CD8-positive, alpha-beta memory T cell (primary cell): ENCODE results near the gene MBD4. TPM values are rescaled to one million over a fixed set of nuclear protein-coding genes. Genes with fewer than 3 reads are reported as not detected.

ENCODE experiments used
- CTCF ChIA-PET: fragments of 350-600 bp; sonication (Branson Sonifier 250); formaldehyde crosslinking; loops from one replicate; lab custom pipeline; 2021; ENCODE audit warnings: antibody characterized with exemption; lab: Charles Lee
- POLR2A ChIA-PET: fragments of 350-600 bp; sonication (Branson Sonifier 250); formaldehyde crosslinking; loops from one replicate; lab custom pipeline; 2021; ENCODE audit warnings: antibody characterized with exemption; lab: Charles Lee
- DNase-seq, 5 donors: peaks; one replicate each; pipeline versions ENCODE4 v3.0.0 to v3.0.0-alpha.2; 2020 to 2022; ENCODE audit warnings: mixed read lengths in 1 of 5
- H3K27ac ChIP-seq: one replicate; pipeline ENCODE4 v1.7.0; 2013; ENCODE audit warnings: low read depth, mild to moderate bottlenecking, low read length, moderate library complexity
- H3K27me3 ChIP-seq: 2 replicates; pipeline ENCODE4 v1.7.0; 2013; ENCODE audit warnings: low read length, mild to moderate bottlenecking; ENCODE audit not compliant: insufficient read depth, poor library complexity, severe bottlenecking
- H3K36me3 ChIP-seq: 2 replicates; pipeline ENCODE4 v1.7.0; 2013; ENCODE audit warnings: mild to moderate bottlenecking, low read length, moderate library complexity; ENCODE audit not compliant: insufficient read depth
- H3K4me1 ChIP-seq: 2 replicates; pipeline ENCODE4 v1.7.0; 2013; ENCODE audit warnings: mild to moderate bottlenecking, low read length, moderate library complexity; ENCODE audit not compliant: insufficient read depth
- H3K4me3 ChIP-seq: 2 replicates; pipeline ENCODE4 v1.7.0; 2013; ENCODE audit warnings: mild to moderate bottlenecking, low read length
- H3K9me3 ChIP-seq: 2 replicates; pipeline ENCODE4 v1.7.0; 2013; ENCODE audit warnings: mild to moderate bottlenecking, low read length
- H3K27ac Mint-ChIP-seq, 8 donors: one replicate each; pipeline ENCODE4 v1.8.0; 2020 to 2021; ENCODE audit warnings: mixed read lengths in 8 of 8, mild to moderate bottlenecking in 6 of 8, inconsistent platforms in 3 of 8, moderate library complexity in 3 of 8
- H3K27me3 Mint-ChIP-seq, 2 donors: one replicate each; pipeline ENCODE4 v1.8.0; 2020 to 2021; ENCODE audit warnings: mixed read lengths in 2 of 2, mild to moderate bottlenecking in 1 of 2, moderate library complexity in 1 of 2
- H3K36me3 Mint-ChIP-seq, 3 donors: one replicate each; pipeline ENCODE4 v1.8.0; 2020 to 2021; ENCODE audit warnings: mixed read lengths in 3 of 3, inconsistent platforms in 1 of 3, mild to moderate bottlenecking in 1 of 3
- H3K4me1 Mint-ChIP-seq, 3 donors: one replicate each; pipeline ENCODE4 v1.8.0; 2020 to 2021; ENCODE audit warnings: mixed read lengths in 3 of 3, inconsistent platforms in 1 of 3, mild to moderate bottlenecking in 1 of 3
- H3K4me3 Mint-ChIP-seq, 7 donors: one replicate each; pipeline ENCODE4 v1.8.0; 2020 to 2021; ENCODE audit warnings: mixed read lengths in 7 of 7, mild to moderate bottlenecking in 6 of 7, moderate library complexity in 4 of 7, inconsistent platforms in 2 of 7
- H3K9me3 Mint-ChIP-seq, 5 donors: one replicate each; pipeline ENCODE4 v1.8.0; 2020 to 2022; ENCODE audit warnings: mixed read lengths in 5 of 5, mild to moderate bottlenecking in 3 of 5, moderate library complexity in 2 of 5, inconsistent platforms in 1 of 5
- polyA plus RNA-seq: library from polyadenylated mRNA; unstranded; fragments of 300-500 nt; fragmentation: Illumina TruSeq; gene quantifications from one replicate; pipeline ENCODE4 v1.2.3, GENCODE V29; 2021
- total RNA-seq, 2 experiments: library from RNA; stranded (reverse); gene quantifications; one replicate each; pipeline ENCODE4 v1.2.3, GENCODE V29; 2021

MBD4 gene
- total and polyA plus RNA-seq, 3 experiments from 2014 or later, result 33.2 to 48.1 (median 48.0) TPM

DNA sequence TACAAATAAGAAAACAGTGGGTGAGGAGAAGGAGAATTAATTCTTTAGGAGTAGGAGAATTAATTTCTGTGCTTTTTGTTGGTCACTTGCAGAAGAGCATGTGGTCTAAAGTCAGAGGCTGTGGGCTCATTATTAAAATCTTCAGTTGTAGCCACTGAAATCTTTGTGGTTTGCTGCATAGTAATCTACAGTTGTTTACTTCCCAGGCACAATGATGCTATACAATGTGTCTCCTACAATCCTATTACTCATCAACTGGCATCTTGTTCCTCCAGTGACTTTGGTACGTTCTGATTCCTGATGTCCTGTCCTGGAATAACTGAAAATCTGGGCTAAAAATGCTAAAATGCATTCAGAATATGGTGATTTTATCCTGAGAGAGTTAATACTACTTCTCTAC, 21.3 kb upstream of the MBD4 start:
- no peaks in the 10 kb centered on the region for H3K36me3 ChIP-seq
- Mint-ChIP-seq H3K27me3 (no peaks in the 10 kb centered on the region), H3K36me3 (peaks cover 0 to 21% (median 4%) of the 10 kb centered on the region in 3 donors), H3K9me3 (no peaks in the 10 kb centered on the region), H3K27ac (no peak overlapping the region), H3K4me1 (no peaks in the 10 kb centered on the region), H3K4me3 (no peak overlapping the region)
- no peaks in the 10 kb centered on the region for H3K9me3 ChIP-seq
- POLR2A ChIA-PET, result no interaction called here
- CTCF ChIA-PET, result no interaction called here
- H3K4me1 ChIP-seq, result no peaks in the 10 kb centered on the region
- H3K4me3 ChIP-seq, result no peak overlapping the region
- DNase-seq, result no peak
- H3K27me3 ChIP-seq, result no peaks in the 10 kb centered on the region
- H3K27ac ChIP-seq, result peak overlapping the region; percentile 63

DNA sequence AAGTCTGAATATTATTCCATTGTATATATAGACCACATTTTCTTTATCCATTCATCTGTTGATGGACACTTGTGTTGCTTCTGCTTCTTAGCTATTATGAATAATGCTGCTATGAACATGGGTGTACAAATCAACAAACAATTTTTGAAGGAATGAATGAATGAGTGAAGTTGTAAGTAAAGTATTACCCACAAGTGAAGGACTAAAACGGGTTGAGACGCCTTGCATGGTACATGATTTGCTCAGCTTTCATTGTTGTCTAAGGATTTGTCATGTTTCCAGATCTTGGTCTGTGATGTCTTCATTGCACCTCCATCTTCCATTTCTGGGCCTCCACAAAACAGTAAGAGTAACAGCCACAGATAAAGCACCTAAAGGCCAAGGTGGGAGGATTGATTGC, 20.8 kb upstream of the MBD4 start:
- peaks cover 0 to 24% (median 6%) of the 10 kb centered on the region in 3 donors for H3K36me3 Mint-ChIP-seq
- H3K4me3 Mint-ChIP-seq, result no peak overlapping the region
- peak overlapping the region in 1 of 8 donors; percentile 3 for H3K27ac Mint-ChIP-seq
- no peaks in the 10 kb centered on the region for H3K4me1 Mint-ChIP-seq
- CTCF ChIA-PET, result no interaction called here
- no peaks in the 10 kb centered on the region for H3K27me3 Mint-ChIP-seq
- DNase-seq, result no peak
- no peaks in the 10 kb centered on the region for H3K36me3 ChIP-seq
- no peaks in the 10 kb centered on the region for H3K27me3 ChIP-seq
- peak overlapping the region; percentile 27 for H3K27ac ChIP-seq
- no peaks in the 10 kb centered on the region for H3K4me1 ChIP-seq
- POLR2A ChIA-PET, result no interaction called here
- no peak overlapping the region for H3K4me3 ChIP-seq
- no peaks in the 10 kb centered on the region for H3K9me3 Mint-ChIP-seq
- H3K9me3 ChIP-seq, result no peaks in the 10 kb centered on the region

DNA sequence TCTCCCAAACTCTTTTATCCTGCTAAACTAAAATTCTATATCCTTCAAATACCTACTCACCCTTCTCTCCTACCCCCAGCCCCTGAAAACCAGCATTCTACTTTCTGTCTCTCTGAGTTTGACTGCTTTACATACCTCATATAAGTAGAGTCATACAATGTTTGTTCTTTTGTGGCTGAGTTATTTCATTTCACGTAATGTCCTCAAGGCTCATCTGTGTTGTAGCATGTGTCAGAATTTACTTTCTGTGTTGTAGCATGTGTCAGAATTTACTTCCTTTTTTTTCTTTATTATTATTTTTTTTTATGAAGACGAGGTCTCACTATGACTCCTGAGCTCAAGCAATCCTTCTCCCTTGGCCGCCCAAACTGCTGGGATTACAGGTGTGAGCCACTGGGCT, 20.4 kb upstream of the MBD4 start:
- H3K9me3 Mint-ChIP-seq, result no peaks in the 10 kb centered on the region
- POLR2A ChIA-PET, result no interaction called here
- H3K4me1 Mint-ChIP-seq, result no peaks in the 10 kb centered on the region
- no peaks in the 10 kb centered on the region for H3K27me3 Mint-ChIP-seq
- Histone ChIP-seq H3K27me3 (no peaks in the 10 kb centered on the region), H3K9me3 (no peaks in the 10 kb centered on the region), H3K36me3 (no peaks in the 10 kb centered on the region), H3K4me3 (no peak overlapping the region), H3K4me1 (no peaks in the 10 kb centered on the region), H3K27ac (peak overlapping the region; percentile 27)
- CTCF ChIA-PET, result no interaction called here
- peak overlapping the region in 1 of 8 donors; percentile 3 for H3K27ac Mint-ChIP-seq
- H3K36me3 Mint-ChIP-seq, result peaks cover 0 to 24% (median 6%) of the 10 kb centered on the region in 3 donors
- no peak for DNase-seq
- no peak overlapping the region for H3K4me3 Mint-ChIP-seq

DNA sequence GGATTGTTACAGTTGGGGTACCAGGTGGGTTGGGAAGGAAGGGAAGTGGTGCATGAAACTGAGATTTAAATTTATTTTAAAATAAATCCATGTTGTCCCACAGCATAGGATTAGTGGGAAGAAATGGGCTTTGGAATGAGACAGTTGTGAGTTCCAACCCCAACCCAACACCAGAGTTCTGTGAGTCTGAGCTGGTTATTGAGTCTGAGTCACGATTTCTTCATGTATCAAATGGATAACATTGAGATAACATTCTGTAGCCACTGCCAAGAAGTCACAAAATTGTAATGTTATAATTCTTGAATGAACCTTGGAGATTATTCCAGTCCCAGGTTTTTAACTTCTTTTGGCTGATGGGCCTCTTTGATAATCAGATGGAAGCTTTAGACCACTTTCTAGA, 14.0 kb upstream of the MBD4 start:
- Histone ChIP-seq H3K9me3 (no peaks in the 10 kb centered on the region), H3K36me3 (no peaks in the 10 kb centered on the region), H3K27ac (no peak overlapping the region), H3K27me3 (no peaks in the 10 kb centered on the region), H3K4me1 (no peaks in the 10 kb centered on the region), H3K4me3 (no peak overlapping the region)
- no peak for DNase-seq
- Mint-ChIP-seq H3K27ac (no peak overlapping the region), H3K4me3 (no peak overlapping the region), H3K36me3 (peaks cover 14 to 41% (median 15%) of the 10 kb centered on the region in 3 donors), H3K9me3 (no peaks in the 10 kb centered on the region), H3K4me1 (no peaks in the 10 kb centered on the region), H3K27me3 (no peaks in the 10 kb centered on the region)
- ChIA-PET CTCF (no interaction called here), POLR2A (no interaction called here)

DNA sequence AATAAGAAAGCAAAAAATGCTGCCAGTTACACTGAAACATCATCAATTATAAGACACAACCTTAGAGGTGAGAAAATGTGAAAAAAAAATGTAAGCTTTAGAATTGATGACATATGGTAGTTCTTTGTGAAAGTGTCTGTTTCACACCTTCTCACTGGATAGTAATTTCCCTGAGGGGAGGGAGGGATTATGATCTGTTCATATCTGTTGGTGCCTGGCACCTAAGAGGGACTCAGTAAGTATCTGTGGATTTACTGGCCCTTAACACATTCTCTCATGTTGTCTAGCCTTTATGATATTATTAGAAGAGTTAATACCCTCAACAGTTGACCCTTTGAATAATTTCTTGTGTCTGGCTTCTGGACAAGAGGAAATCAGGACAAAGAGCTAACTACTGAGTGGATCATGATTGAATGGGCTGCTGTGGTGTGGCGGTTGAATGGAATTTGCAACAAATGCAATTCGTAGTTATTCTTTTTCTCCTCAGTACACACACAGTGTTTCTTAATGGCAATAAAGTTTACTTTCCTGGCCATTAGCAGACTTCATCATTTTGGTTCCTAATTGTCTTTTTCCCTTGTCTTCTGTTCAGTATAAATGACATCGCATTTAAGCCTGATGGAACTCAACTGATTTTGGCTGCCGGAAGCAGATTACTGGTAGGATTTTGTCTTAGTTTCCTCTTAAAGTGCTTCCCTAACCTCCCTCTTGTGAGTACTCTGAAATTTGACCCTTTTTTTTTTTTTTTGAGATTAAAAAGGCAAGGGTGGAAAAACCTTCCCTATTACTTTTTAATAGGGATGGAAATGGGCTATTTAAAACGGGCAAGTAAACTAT, 9.7 kb upstream of the MBD4 start:
- ChIA-PET POLR2A (no interaction called here), CTCF (interaction anchor here (1.5 kb wide), 1 partner anchor 9 kb away, joined by 6 read pairs; the partner anchor contains the start of genes IFT122 and MBD4)
- Histone ChIP-seq H3K4me1 (no peaks in the 10 kb centered on the region), H3K4me3 (no peak overlapping the region), H3K36me3 (no peaks in the 10 kb centered on the region), H3K9me3 (no peaks in the 10 kb centered on the region), H3K27me3 (no peaks in the 10 kb centered on the region), H3K27ac (peak overlapping the region; percentile 17)
- no peak for DNase-seq
- no peaks in the 10 kb centered on the region for H3K4me1 Mint-ChIP-seq
- H3K27ac Mint-ChIP-seq, result peak overlapping the region in 1 of 8 donors; percentile 9
- H3K36me3 Mint-ChIP-seq, result peaks cover 10 to 25% (median 15%) of the 10 kb centered on the region in 3 donors
- H3K27me3 Mint-ChIP-seq, result no peaks in the 10 kb centered on the region
- H3K4me3 Mint-ChIP-seq, result no peak overlapping the region
- no peaks in the 10 kb centered on the region for H3K9me3 Mint-ChIP-seq

DNA sequence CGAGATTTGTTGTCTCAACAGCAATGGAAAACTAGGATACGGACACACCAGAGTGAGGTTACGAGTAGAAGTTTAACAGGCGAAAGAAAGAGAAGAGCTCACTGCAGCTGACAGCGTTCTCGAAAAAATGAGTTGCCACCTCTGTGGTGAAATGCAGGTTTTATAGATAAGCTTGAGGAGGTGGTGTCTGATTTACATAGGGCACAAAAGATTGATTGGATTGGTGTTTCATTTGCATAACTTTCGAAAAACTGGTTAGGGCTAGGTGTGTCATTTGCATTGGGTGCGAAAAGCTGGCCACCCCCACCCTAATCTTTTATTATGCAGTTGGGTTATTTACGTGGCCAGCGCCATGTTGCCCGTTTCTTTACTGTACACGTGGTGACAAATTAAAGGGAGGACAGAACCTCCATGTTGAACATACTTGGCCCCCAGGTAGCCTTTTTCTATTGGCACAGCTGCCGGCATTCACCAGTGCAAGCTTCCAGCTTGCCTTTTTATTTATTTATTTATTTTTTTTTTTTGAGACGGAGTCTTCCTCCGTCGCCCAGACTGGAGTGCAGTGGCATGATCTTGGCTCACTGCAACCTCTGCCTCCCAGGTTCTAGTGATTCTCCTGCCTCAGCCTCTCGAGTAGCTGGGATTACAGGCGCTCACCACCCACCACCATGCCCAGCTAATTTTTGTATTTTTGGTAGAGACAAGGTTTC, 8.6 kb upstream of the MBD4 start:
- no peaks in the 10 kb centered on the region for H3K27me3 ChIP-seq
- H3K9me3 ChIP-seq, result no peaks in the 10 kb centered on the region
- H3K27ac ChIP-seq, result peak overlapping the region; percentile 51
- ChIA-PET POLR2A (no interaction called here), CTCF (interaction anchor here (1.5 kb wide), 1 partner anchor 8 kb away, joined by 6 read pairs; the partner anchor contains the start of genes IFT122 and MBD4)
- Mint-ChIP-seq H3K4me3 (no peak overlapping the region), H3K9me3 (no peaks in the 10 kb centered on the region), H3K4me1 (peaks cover 0 to 7% (median 2%) of the 10 kb centered on the region in 3 donors), H3K27me3 (no peaks in the 10 kb centered on the region), H3K36me3 (peaks cover 7 to 21% (median 13%) of the 10 kb centered on the region in 3 donors), H3K27ac (no peak overlapping the region)
- DNase-seq, result no peak
- H3K4me1 ChIP-seq, result no peaks in the 10 kb centered on the region
- no peak overlapping the region for H3K4me3 ChIP-seq
- no peaks in the 10 kb centered on the region for H3K36me3 ChIP-seq

DNA sequence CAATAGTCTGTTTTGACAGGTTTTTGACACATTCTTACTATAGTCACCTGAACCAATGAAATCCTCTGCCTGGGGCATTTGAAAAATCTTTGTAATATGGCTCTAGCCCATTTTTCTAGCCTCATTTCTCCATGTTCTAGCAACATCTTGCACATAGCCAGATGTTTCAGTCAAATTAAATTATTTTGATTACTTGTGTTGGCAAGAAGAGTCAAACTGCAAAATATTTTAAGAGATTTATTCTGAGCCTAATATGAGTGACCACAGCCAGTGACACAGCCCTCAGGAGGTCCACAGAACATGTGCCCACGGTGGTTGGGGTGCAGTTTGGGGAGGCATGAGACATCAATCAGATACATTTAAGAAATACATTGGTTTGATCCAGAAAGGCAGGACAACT, 7.2 kb upstream of the MBD4 start:
- peaks cover under 1 to 7% (median 2%) of the 10 kb centered on the region in 3 donors for H3K36me3 Mint-ChIP-seq
- H3K4me1 ChIP-seq, result peaks cover 14% of the 10 kb centered on the region
- no peak for DNase-seq
- H3K4me3 ChIP-seq, result no peak overlapping the region
- H3K9me3 ChIP-seq, result no peaks in the 10 kb centered on the region
- H3K4me3 Mint-ChIP-seq, result no peak overlapping the region
- H3K27me3 ChIP-seq, result no peaks in the 10 kb centered on the region
- H3K27ac Mint-ChIP-seq, result peak overlapping the region in 2 of 8 donors; percentile 24 to 36
- ChIA-PET CTCF (no interaction called here), POLR2A (no interaction called here)
- no peaks in the 10 kb centered on the region for H3K36me3 ChIP-seq
- peaks cover 7 to 21% (median 13%) of the 10 kb centered on the region in 3 donors for H3K4me1 Mint-ChIP-seq
- peak overlapping the region; percentile 28 for H3K27ac ChIP-seq
- H3K9me3 Mint-ChIP-seq, result no peaks in the 10 kb centered on the region
- no peaks in the 10 kb centered on the region for H3K27me3 Mint-ChIP-seq

DNA sequence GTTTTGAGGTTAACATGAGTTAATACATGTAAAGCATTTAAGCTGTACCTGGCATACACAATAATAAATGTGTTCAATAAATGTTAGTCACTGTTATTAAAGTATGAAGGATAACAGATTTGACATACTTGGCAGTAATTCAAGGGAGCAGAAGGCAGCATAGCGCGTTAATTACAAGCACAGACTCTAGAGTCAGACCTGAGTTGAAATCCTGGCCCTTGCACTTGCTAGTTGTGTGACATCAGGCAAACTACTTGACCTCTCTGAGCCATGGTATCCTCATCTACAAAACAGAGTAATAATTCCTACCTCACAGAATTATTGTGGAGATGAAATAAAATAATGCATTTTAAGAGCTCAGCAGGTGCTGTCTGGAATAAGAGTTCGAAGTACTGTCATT, 5.7 kb upstream of the MBD4 start:
- H3K9me3 ChIP-seq, result no peaks in the 10 kb centered on the region
- H3K36me3 ChIP-seq, result no peaks in the 10 kb centered on the region
- Mint-ChIP-seq H3K36me3 (peaks cover 0 to 3% (median 2%) of the 10 kb centered on the region in 3 donors), H3K4me3 (no peak overlapping the region), H3K27ac (peak overlapping the region in 2 of 8 donors; percentile 23 to 84), H3K9me3 (no peaks in the 10 kb centered on the region), H3K27me3 (no peaks in the 10 kb centered on the region), H3K4me1 (peaks cover 18 to 34% (median 25%) of the 10 kb centered on the region in 3 donors)
- DNase-seq, result no peak
- CTCF ChIA-PET, result interaction anchor here (0.9 to 1.8 kb wide), 2 partner anchors 19 to 134 kb away, joined by 3 read pairs; no protein-coding TSS in a partner anchor
- no peak overlapping the region for H3K27ac ChIP-seq
- POLR2A ChIA-PET, result no interaction called here
- H3K4me3 ChIP-seq, result no peak overlapping the region
- H3K4me1 ChIP-seq, result peaks cover 28% of the 10 kb centered on the region
- H3K27me3 ChIP-seq, result no peaks in the 10 kb centered on the region
